Liver (tissue), 9 donors: Measurements from ENCODE around the gene FAM156A. TPM values are rescaled to one million over a fixed set of nuclear protein-coding genes. Genes with fewer than 3 reads are reported as not detected.

Experiments
- DNase-seq: peaks from one replicate; pipeline ENCODE4 v3.0.0-alpha.2; 2017; ENCODE audit warnings: low spot score
- H3K27ac ChIP-seq, 2 donors: one replicate each; pipeline ENCODE4 v1.7.0; 2013; ENCODE audit warnings: inconsistent platforms in 2 of 2, low read length in 2 of 2, control low read depth in 1 of 2, low read depth in 1 of 2, mild to moderate bottlenecking in 1 of 2
- H3K27me3 ChIP-seq, 4 donors: one replicate each; pipeline versions ENCODE4 v1.6.1 to v1.7.0; 2013; ENCODE audit warnings: low read length in 3 of 4, inconsistent platforms in 1 of 4, mild to moderate bottlenecking in 1 of 4, moderate library complexity in 1 of 4; ENCODE audit not compliant: control insufficient read depth in 4 of 4, insufficient read depth in 4 of 4
- H3K36me3 ChIP-seq, 4 donors: one replicate each; pipeline versions ENCODE4 v1.6.1 to v1.7.0; 2013; ENCODE audit warnings: low read length in 3 of 4, mild to moderate bottlenecking in 3 of 4, low read depth in 1 of 4, moderate library complexity in 1 of 4; ENCODE audit not compliant: control insufficient read depth in 4 of 4, insufficient read depth in 3 of 4
- H3K4me1 ChIP-seq, 4 donors: one replicate each; pipeline versions ENCODE4 v1.6.1 to v1.7.0; 2013; ENCODE audit warnings: low read length in 3 of 4, mild to moderate bottlenecking in 3 of 4, moderate library complexity in 1 of 4; ENCODE audit not compliant: control insufficient read depth in 4 of 4, insufficient read depth in 4 of 4
- H3K4me3 ChIP-seq, 3 donors: one replicate each; pipeline versions ENCODE4 v1.6.1 to v1.7.0; 2013; ENCODE audit warnings: low read length in 3 of 3, control low read depth in 1 of 3, low read depth in 1 of 3, mild to moderate bottlenecking in 1 of 3
- H3K9ac ChIP-seq, 2 donors: one replicate each; pipeline ENCODE4 v1.7.0; 2013; ENCODE audit warnings: low read length in 2 of 2, mild to moderate bottlenecking in 2 of 2, moderate library complexity in 2 of 2, control low read depth in 1 of 2, low read depth in 1 of 2
- H3K9me3 ChIP-seq, 4 donors: one replicate each; pipeline versions ENCODE4 v1.6.1 to v1.7.0; 2013; ENCODE audit warnings: low read length in 3 of 4; ENCODE audit not compliant: control insufficient read depth in 4 of 4
- ATF3 ChIP-seq: IDR thresholded peaks from 2 replicates; pipeline ENCODE4 v1.6.1; 2016; ENCODE audit warnings: antibody characterized with exemption
- CTCF ChIP-seq: fragments of 150-350 bp; IDR thresholded peaks from 2 replicates; pipeline ENCODE4 v1.5.1; 2017; ENCODE audit warnings: improper control_type of control experiment, low read depth, low read length; ENCODE audit not compliant: missing input control
- EGR1 ChIP-seq, 2 donors: IDR thresholded peaks; 2 replicates each; pipeline ENCODE4 v1.6.1; 2016 to 2018; ENCODE audit warnings: antibody characterized with exemption in 2 of 2, low read depth in 2 of 2
- FOXA1 ChIP-seq: IDR thresholded peaks from 2 replicates; pipeline ENCODE4 v1.6.1; 2016; ENCODE audit warnings: antibody characterized with exemption
- FOXA2 ChIP-seq: IDR thresholded peaks from 2 replicates; pipeline ENCODE4 v1.6.1; 2016; ENCODE audit warnings: antibody characterized with exemption
- GABPA ChIP-seq, 2 donors: IDR thresholded peaks in 1 of 2; conservative IDR thresholded peaks in 1 of 2; 2 replicates each; pipeline ENCODE4 v1.6.1; 2016; ENCODE audit warnings: antibody characterized with exemption in 2 of 2, mild to moderate bottlenecking in 1 of 2, moderate library complexity in 1 of 2
- HNF4A ChIP-seq, 2 donors: conservative IDR thresholded peaks; 2 replicates each; pipeline ENCODE4 v1.6.1; 2016; ENCODE audit warnings: antibody characterized with exemption in 2 of 2, mild to moderate bottlenecking in 2 of 2
- HNF4G ChIP-seq: IDR thresholded peaks from 2 replicates; pipeline ENCODE4 v1.6.1; 2016; ENCODE audit warnings: antibody characterized with exemption
- JUND ChIP-seq, 2 donors: IDR thresholded peaks; 2 replicates each; pipeline ENCODE4 v1.6.1; 2016; ENCODE audit warnings: antibody characterized with exemption in 2 of 2
- MAX ChIP-seq: IDR thresholded peaks from 2 replicates; pipeline ENCODE4 v1.6.1; 2016; ENCODE audit warnings: antibody characterized with exemption
- NR2F2 ChIP-seq: IDR thresholded peaks from 2 replicates; pipeline ENCODE4 v1.6.1; 2016; ENCODE audit warnings: antibody characterized with exemption
- RAD21 ChIP-seq, 2 donors: IDR thresholded peaks; 2 replicates each; pipeline ENCODE4 v1.6.1; 2016; ENCODE audit warnings: antibody characterized with exemption in 2 of 2, mild to moderate bottlenecking in 2 of 2
- REST ChIP-seq: IDR thresholded peaks from 2 replicates; pipeline ENCODE4 v1.6.1; 2016; ENCODE audit warnings: antibody characterized with exemption, mild to moderate bottlenecking
- RXRA ChIP-seq, 2 donors: IDR thresholded peaks; 2 replicates each; pipeline ENCODE4 v1.6.1; 2017 to 2018; ENCODE audit warnings: antibody characterized with exemption in 2 of 2, mild to moderate bottlenecking in 1 of 2
- SP1 ChIP-seq: IDR thresholded peaks from 2 replicates; pipeline ENCODE4 v1.6.1; 2018; ENCODE audit warnings: antibody characterized with exemption, mild to moderate bottlenecking
- TAF1 ChIP-seq: conservative IDR thresholded peaks from 2 replicates; pipeline ENCODE4 v1.6.1; 2016; ENCODE audit warnings: antibody characterized with exemption, mild to moderate bottlenecking
- YY1 ChIP-seq: IDR thresholded peaks from 2 replicates; pipeline ENCODE4 v1.6.1; 2016; ENCODE audit warnings: antibody characterized with exemption, mild to moderate bottlenecking
- ZBTB33 ChIP-seq: IDR thresholded peaks from 2 replicates; pipeline ENCODE4 v1.6.1; 2016; ENCODE audit warnings: antibody characterized with exemption
- WGBS: extraction: QIAGEN DNeasy Blood & Tissue Kit; methylation state at CpG from one replicate; pipeline ENCODE4 v1.1.7; 2013; 5-methylcytosine and 5-hydroxymethylcytosine counted together
- polyA plus RNA-seq, 2 donors: library from polyadenylated mRNA; stranded (reverse) in 1 of 2; unstranded in 1 of 2; fragments of 200-250 nt in 1 of 2; fragments of >200 nt in 1 of 2; fragmentation: Nextera tagmentation in 1 of 2; extraction: Ambion mirVana in 1 of 2; gene quantifications; one replicate each; pipeline versions ENCODE4 v1.2.1 to v1.2.3, GENCODE V29; 2013 to 2015
- total RNA-seq, 2 donors: library from RNA; depleted of rRNA; stranded (reverse); fragments of >200 nt; gene quantifications; one replicate each; pipeline ENCODE4 v1.2.3, GENCODE V29; 2014
- donor health status: healthy.
- donor health status: healthy.
- donor health status: healthy.
- donor health status: healthy.
- donor health status: healthy.

The FAM156A gene
- total and polyA plus RNA-seq, 4 donors = 2.7 to 12.6 (median 5.9) TPM

GRCh38 chrX:53001958-53002357 lies 43.6 kb upstream of the FAM156A start:
- peaks cover 0 to 11% (median 2%) of the 10 kb centered on the region in 4 donors for H3K27me3 ChIP-seq
- H3K27ac ChIP-seq = no peak overlapping the region
- TF ChIP-seq ZBTB33 (no peak), TAF1 (no peak), ATF3 (no peak), MAX (no peak), HNF4A (conservative IDR thresholded peaks at IDR 0.05) (no peak), SP1 (no peak), CTCF (no peak), RXRA (IDR thresholded peaks at IDR 0.05) (no peak), EGR1 (IDR thresholded peaks at IDR 0.05; ENCODE audit: low read depth in 2 of 2) (no peak), YY1 (no peak), GABPA (IDR thresholded peaks at IDR 0.05 in 1 of 2, conservative IDR thresholded peaks at IDR 0.05 in 1 of 2) (no peak), REST (no peak), NR2F2 (no peak), FOXA2 (no peak), HNF4G (no peak), RAD21 (IDR thresholded peaks at IDR 0.05) (no peak), JUND (IDR thresholded peaks at IDR 0.05) (no peak), FOXA1 (no peak)
- no peaks in the 10 kb centered on the region for H3K4me1 ChIP-seq
- no peaks in the 10 kb centered on the region for H3K36me3 ChIP-seq
- H3K4me3 ChIP-seq = no peak overlapping the region
- DNase-seq = no peak
- no peak overlapping the region for H3K9ac ChIP-seq
- no peaks in the 10 kb centered on the region for H3K9me3 ChIP-seq
- 79% methylated on average over 2 of the region's 2 CpGs for WGBS
